Activated CD4-positive, alpha-beta memory T cell treated with anti-CD3 and anti-CD28 coated beads, Interleukin-2, amount 10 ng/mL, durations not matched to agents 7 days and 5 days (primary cell): Measurements from ENCODE around the gene PCNT. TPM values are rescaled to one million over a fixed set of nuclear protein-coding genes. Genes with fewer than 3 reads are reported as not detected.
A peak's percentile ranks its signal among the peaks of the same experiment; 100 is the strongest.
"Not testable (repeated sequence)": the region's sequence is repeated elsewhere in the genome, so short reads cannot be mapped to it uniquely, and the experiment has no call there.

Experiments used
- CTCF ChIA-PET: fragments of 350-600 bp; sonication (Branson Sonifier 250); formaldehyde crosslinking; loops from one replicate; lab custom pipeline; 2021; ENCODE audit warnings: antibody characterized with exemption, inconsistent platforms; lab: Charles Lee
- POLR2A ChIA-PET: fragments of 350-600 bp; sonication (Branson Sonifier 250); formaldehyde crosslinking; loops from one replicate; lab custom pipeline; 2021; ENCODE audit warnings: antibody characterized with exemption; lab: Charles Lee
- DNase-seq: peaks from one replicate; pipeline ENCODE4 v3.0.0-alpha.2; 2020
- H3K27ac Mint-ChIP-seq: one replicate; pipeline ENCODE4 v1.8.0; 2021; ENCODE audit warnings: mild to moderate bottlenecking, mixed read lengths
- H3K27me3 Mint-ChIP-seq: one replicate; pipeline ENCODE4 v1.8.0; 2021; ENCODE audit warnings: mixed read lengths
- H3K36me3 Mint-ChIP-seq: one replicate; pipeline ENCODE4 v1.8.0; 2021; ENCODE audit warnings: low read depth, mixed read lengths
- H3K4me1 Mint-ChIP-seq: one replicate; pipeline ENCODE4 v1.8.0; 2021; ENCODE audit warnings: mixed read lengths
- H3K4me3 Mint-ChIP-seq: one replicate; pipeline ENCODE4 v1.8.0; 2021; ENCODE audit warnings: mild to moderate bottlenecking, mixed read lengths
- H3K9me3 Mint-ChIP-seq: one replicate; pipeline ENCODE4 v1.8.0; 2021; ENCODE audit warnings: mixed read lengths
- total RNA-seq, 2 experiments: library from RNA; stranded (reverse); gene quantifications; one replicate each; pipeline ENCODE4 v1.2.3, GENCODE V29; 2021

The PCNT gene
- total RNA-seq, 2 experiments from 2014 or later = 63.7 to 63.9 TPM

DNA sequence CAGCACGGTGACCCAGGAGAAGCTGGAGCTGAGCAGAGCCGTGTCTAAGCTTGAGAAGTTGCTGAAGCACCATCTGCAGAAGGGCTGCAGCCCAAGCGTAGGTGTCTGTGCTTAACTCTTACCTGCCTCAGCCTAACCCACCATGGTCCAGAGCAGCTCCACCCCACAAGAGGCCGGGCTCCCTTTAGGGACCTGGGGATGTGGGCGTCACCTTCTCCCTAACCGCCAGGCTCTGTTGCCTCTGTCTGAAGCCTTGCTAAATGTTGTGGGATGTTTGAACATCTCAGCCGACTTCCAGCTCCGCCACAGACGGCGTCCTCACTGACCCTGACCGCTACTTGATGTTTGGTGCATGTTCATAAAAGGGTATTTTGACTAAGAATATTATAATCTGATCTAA, 114.3 kb downstream of the PCNT start:
- H3K27ac Mint-ChIP-seq = no peak overlapping the region

DNA sequence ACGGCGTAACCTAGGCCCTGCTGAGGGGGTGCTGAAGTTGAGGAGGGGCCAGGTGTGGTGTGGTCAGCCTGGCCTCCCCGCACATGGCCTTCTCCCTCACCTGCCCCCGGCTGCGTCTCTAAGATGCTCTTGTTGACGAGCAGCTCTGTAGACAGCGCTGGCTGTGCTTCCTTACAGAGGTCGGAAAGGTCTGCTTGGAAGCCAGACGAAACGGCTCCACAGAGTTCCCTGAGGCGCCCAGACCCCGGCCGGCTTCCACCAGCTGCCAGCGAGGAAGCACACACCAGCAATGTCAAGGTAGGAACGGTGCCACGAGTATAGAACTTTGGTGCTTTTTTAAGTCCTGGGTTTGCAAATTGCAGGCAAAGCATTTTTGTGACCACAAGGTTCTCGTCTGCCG, 116.0 kb downstream of the PCNT start:
- POLR2A ChIA-PET = no interaction called here
- peaks cover 4% of the 10 kb centered on the region for H3K4me1 Mint-ChIP-seq

More for the DNA sequence above, 114.3 kb downstream of the PCNT start:
- POLR2A ChIA-PET = no interaction called here
- H3K4me1 Mint-ChIP-seq = peaks cover 4% of the 10 kb centered on the region
- no peaks in the 10 kb centered on the region for H3K27me3 Mint-ChIP-seq
- CTCF ChIA-PET = no interaction called here
- H3K36me3 Mint-ChIP-seq = peaks cover 71% of the 10 kb centered on the region
- H3K9me3 Mint-ChIP-seq = no peaks in the 10 kb centered on the region
- H3K4me3 Mint-ChIP-seq = no peak overlapping the region
- DNase-seq = no peak

DNA sequence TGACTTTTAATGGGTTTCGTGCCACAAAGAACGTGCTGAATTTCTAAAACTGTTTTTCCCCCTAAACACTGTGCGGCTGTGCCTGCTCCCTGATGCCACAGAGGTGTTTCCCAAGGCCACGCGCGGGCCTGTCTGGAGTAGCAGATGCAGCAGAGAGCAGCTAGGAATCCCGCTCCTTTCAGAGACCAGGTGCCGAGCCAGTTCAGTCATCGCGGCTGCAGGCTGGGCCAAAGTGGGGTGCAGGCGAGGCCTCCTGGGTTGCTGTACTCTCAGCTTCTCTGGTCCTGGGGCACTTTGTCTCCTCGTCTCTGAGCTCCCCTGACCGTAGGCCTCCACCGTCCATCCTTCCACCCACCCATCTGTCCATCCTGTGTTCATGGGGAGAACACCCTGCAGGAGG, 117.4 kb downstream of the PCNT start:
- ChIA-PET CTCF (no interaction called here), POLR2A (no interaction called here)
- H3K4me1 Mint-ChIP-seq = peaks cover 4% of the 10 kb centered on the region
- H3K27me3 Mint-ChIP-seq = no peaks in the 10 kb centered on the region
- no peak overlapping the region for H3K4me3 Mint-ChIP-seq
- H3K9me3 Mint-ChIP-seq = no peaks in the 10 kb centered on the region
- DNase-seq = no peak
- no peak overlapping the region for H3K27ac Mint-ChIP-seq
- H3K36me3 Mint-ChIP-seq = peaks cover 70% of the 10 kb centered on the region

More for the DNA sequence above, 116.0 kb downstream of the PCNT start:
- no peak for DNase-seq
- CTCF ChIA-PET = no interaction called here
- no peak overlapping the region for H3K27ac Mint-ChIP-seq
- H3K9me3 Mint-ChIP-seq = no peaks in the 10 kb centered on the region
- peaks cover 71% of the 10 kb centered on the region for H3K36me3 Mint-ChIP-seq
- no peak overlapping the region for H3K4me3 Mint-ChIP-seq
- H3K27me3 Mint-ChIP-seq = no peaks in the 10 kb centered on the region

DNA sequence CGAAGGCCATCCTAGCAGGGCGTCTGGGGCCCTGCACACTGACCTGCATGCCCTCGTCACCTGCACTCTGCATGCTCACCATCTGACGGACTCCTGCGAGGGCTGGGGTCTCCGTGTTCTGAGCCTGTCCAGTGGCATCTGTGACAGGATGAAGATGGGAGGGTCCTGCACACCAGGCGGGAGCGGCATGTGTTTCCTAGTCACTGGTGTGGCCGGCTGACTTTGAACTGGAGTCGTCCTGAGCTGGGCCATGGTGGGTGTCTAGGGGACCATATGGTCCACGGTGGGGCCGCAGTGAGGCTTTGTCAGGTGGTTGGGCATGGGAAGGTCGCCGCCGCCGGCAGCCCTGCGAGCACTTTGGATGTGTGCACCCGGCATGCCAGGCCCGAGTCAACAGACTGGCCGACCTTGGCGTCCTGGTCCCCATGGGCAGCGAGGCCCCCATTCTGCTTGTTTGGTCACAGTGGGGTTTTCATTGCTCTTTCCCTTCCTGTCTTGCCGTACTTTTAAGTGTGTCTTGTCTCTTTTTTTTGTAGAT, 118.1 kb downstream of the PCNT start:
- no peak overlapping the region for H3K4me3 Mint-ChIP-seq
- ChIA-PET CTCF (interaction anchor here (0.7 kb wide), 1 partner anchor 198 kb away, joined by 3 read pairs; no protein-coding TSS in a partner anchor), POLR2A (no interaction called here)
- peaks cover 4% of the 10 kb centered on the region for H3K4me1 Mint-ChIP-seq
- DNase-seq = no peak
- H3K9me3 Mint-ChIP-seq = no peaks in the 10 kb centered on the region
- H3K36me3 Mint-ChIP-seq = peaks cover 66% of the 10 kb centered on the region
- no peak overlapping the region for H3K27ac Mint-ChIP-seq
- H3K27me3 Mint-ChIP-seq = no peaks in the 10 kb centered on the region

DNA sequence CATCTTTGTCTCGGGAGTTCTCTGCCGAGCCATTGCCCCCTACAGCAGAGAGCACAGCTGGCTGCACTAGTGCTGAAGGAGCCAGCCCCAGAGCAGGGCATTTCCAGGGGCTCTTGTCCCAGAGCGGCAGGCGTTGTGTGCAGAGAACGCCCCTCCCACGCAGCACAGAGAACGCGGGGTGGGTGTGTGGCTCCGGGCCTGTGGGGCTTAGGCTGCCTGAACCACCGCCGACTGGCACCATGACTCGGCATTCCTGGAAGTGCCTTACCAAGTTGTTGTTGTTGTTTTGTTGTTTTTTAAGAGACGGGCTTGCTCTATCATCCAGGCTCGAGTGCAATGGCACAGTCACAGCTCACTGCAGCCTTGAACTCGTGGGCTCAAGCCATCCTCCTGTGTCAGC, 119.0 kb downstream of the PCNT start:
- no peak overlapping the region for H3K27ac Mint-ChIP-seq
- H3K36me3 Mint-ChIP-seq = peaks cover 66% of the 10 kb centered on the region
- H3K9me3 Mint-ChIP-seq = no peaks in the 10 kb centered on the region
- no peak overlapping the region for H3K4me3 Mint-ChIP-seq
- POLR2A ChIA-PET = no interaction called here
- no peak for DNase-seq
- CTCF ChIA-PET = no interaction called here
- H3K27me3 Mint-ChIP-seq = no peaks in the 10 kb centered on the region
- H3K4me1 Mint-ChIP-seq = peaks cover 4% of the 10 kb centered on the region

DNA sequence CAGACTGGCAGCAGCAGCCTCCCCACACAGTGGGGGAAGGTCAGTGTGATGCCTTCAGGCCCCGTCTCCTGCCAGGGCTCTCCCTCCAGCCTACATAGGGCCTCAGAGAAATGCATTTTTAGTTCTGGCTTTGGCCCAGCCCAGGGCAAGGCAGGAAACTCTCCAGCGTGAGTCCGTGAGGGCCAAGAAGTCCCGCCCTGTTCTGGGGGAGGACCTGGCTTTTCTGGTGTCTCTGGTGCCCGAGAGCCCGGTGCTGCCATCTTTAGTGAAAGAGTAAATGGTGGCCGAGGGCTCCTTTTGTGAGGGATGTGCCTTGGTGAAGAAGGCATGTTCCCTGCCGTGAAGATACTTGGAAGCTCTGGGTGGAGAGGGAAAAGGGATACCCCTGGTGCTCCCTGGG, 120.0 kb downstream of the PCNT start:
- Mint-ChIP-seq H3K36me3 (peaks cover 70% of the 10 kb centered on the region), H3K27ac (peak overlapping the region; percentile 18)

DNA sequence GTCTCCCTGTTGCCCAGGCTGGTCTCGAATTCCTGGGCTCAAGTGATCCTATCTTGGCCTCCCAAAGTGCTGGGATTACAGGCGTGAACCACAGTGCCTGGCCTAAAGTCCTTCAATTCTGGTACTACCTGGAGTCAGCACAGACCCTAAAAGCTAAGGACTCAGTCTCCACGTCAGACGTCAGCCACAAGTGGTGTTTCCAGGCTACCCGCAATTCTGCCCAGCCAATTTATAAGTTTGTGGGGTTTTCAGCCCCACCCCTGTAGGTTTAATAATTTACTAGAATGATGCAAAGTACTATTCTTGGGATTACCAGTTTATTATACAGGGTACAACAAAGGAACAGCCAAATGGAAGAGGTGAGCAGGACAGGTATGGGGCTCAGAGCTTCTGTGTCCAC, 124.2 kb downstream of the PCNT start:
- no peak overlapping the region for H3K27ac Mint-ChIP-seq

More for the DNA sequence above, 120.0 kb downstream of the PCNT start:
- ChIA-PET POLR2A (interaction anchor here (1.4 kb wide), 1 partner anchor 14 kb away, joined by 5 read pairs; no protein-coding TSS in a partner anchor), CTCF (no interaction called here)
- H3K4me3 Mint-ChIP-seq = no peak overlapping the region
- peaks cover 4% of the 10 kb centered on the region for H3K4me1 Mint-ChIP-seq
- DNase-seq = no peak
- peaks cover 7% of the 10 kb centered on the region for H3K9me3 Mint-ChIP-seq
- H3K27me3 Mint-ChIP-seq = no peaks in the 10 kb centered on the region

DNA sequence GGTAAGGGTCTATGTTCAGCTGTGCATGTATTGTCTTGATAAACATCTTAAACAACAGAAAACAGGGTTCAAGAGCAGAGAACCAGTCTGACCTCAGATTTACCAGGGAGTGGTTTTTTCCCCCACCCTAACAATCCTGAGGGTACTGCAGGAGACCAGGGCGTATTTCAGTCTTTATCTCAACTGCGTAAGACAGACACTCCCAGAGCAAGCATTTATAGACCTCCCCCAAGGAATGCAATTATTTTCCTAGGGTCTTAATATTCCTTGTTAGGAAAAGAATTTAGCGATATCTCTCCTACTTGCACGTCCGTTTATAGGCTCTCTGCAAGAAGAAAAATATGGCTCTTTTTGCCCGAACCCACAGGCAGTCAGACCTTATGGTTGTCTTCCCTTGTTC, 124.9 kb downstream of the PCNT start:
- POLR2A ChIA-PET = interaction anchor here (1.4 kb wide), 1 partner anchor 9 kb away, joined by 5 read pairs; no protein-coding TSS in a partner anchor
- peaks cover 12% of the 10 kb centered on the region for H3K9me3 Mint-ChIP-seq

More for the DNA sequence above, 124.2 kb downstream of the PCNT start:
- ChIA-PET CTCF (no interaction called here), POLR2A (interaction anchor here (1.0 to 1.4 kb wide), 2 partner anchors 8 to 10 kb away, joined by 3 to 7 read pairs; no protein-coding TSS in a partner anchor)
- peaks cover 2% of the 10 kb centered on the region for H3K4me1 Mint-ChIP-seq
- H3K4me3 Mint-ChIP-seq = no peak overlapping the region
- peaks cover 72% of the 10 kb centered on the region for H3K36me3 Mint-ChIP-seq
- H3K9me3 Mint-ChIP-seq = peaks cover 12% of the 10 kb centered on the region
- H3K27me3 Mint-ChIP-seq = no peaks in the 10 kb centered on the region
- no peak for DNase-seq

DNA sequence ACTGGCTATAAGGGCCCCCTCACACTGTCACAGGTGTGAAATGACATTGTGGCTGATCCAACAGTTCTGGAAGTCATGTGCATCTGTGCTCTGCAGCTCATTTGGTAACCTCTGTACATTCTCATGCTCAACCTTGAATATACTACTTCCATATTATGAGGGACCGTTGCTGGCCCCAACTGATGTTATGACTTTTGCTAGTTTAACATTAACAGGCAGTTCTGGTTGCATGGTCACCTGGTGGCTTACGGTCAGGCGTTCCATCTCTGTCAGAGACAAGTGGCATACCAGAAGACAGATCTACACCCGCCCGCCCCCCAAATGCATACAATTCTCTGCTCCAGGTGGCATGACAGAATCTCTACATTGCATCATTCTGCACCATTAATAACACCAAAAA, 128.8 kb downstream of the PCNT start:
- peaks cover 21% of the 10 kb centered on the region for H3K4me1 Mint-ChIP-seq
- DNase-seq = no peak
- CTCF ChIA-PET = no interaction called here
- H3K4me3 Mint-ChIP-seq = no peak overlapping the region
- POLR2A ChIA-PET = no interaction called here
- H3K36me3 Mint-ChIP-seq = peaks cover 77% of the 10 kb centered on the region
- peaks cover 12% of the 10 kb centered on the region for H3K9me3 Mint-ChIP-seq
- H3K27me3 Mint-ChIP-seq = no peaks in the 10 kb centered on the region
- H3K27ac Mint-ChIP-seq = no peak overlapping the region

More for the DNA sequence above, 124.9 kb downstream of the PCNT start:
- peaks cover 70% of the 10 kb centered on the region for H3K36me3 Mint-ChIP-seq
- DNase-seq, H3K4me3 Mint-ChIP-seq, CTCF ChIA-PET, H3K27me3 Mint-ChIP-seq, H3K4me1 Mint-ChIP-seq, H3K27ac Mint-ChIP-seq: not testable (repeated sequence)

DNA sequence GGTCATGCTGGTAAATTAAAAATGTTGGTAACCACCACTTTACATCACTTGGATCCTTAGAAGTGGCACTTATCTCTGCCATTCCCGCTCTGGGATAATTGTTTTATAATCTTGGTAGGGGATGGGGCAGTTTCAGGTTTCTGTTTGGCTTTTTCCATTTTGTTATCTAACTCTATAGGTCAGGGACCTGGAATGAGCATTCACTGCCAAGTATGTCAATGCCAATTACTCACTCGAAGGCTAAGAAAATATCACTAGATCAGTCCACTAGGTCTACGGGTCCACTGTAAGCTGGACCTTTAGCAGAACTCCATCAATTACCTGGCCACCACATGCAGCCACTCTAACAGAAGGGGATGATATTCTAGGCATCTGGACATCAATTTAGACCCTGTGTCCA, 130.2 kb downstream of the PCNT start:
- ChIA-PET CTCF (no interaction called here), POLR2A (no interaction called here)
- H3K27ac Mint-ChIP-seq = no peak overlapping the region
- peaks cover 67% of the 10 kb centered on the region for H3K36me3 Mint-ChIP-seq
- H3K4me1 Mint-ChIP-seq = peaks cover 23% of the 10 kb centered on the region
- no peak overlapping the region for H3K4me3 Mint-ChIP-seq
- peaks cover 5% of the 10 kb centered on the region for H3K9me3 Mint-ChIP-seq
- no peak for DNase-seq
- H3K27me3 Mint-ChIP-seq = no peaks in the 10 kb centered on the region

DNA sequence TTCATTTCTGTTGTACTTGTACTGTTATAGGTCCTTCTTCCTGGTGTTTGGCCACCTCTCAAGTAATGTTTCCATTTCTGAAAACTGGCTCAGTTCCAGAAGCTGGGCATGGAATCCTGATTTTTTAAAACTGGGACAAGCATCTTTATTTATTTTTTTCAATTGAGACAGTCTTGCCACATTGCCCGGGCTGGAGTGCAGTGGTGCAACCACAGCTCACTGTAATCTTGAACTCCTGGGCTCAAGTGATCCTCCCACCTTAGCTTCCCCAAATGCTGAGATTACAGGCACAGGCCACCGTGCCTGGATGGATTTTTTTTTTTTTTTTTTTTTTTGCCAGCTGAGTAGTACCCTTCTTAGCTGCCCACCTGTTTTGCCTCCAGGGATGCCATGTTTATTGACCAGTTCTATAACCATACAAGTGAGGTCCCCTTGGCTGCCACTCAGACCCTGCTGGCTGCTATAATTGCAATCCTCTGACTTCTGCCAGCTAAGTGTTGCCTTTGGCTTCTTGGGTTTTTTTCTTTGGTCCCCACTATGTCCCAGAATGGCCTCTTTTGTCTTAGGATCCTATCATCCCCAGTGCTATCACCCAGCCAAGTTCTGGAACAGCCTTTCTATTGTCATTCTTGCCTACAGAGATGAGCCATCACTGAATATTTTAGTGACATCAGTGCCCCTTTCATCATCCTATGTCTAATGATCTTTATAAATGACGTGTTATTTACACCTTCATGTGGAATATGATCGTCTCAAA, 130.9 kb downstream of the PCNT start:
- peaks cover 63% of the 10 kb centered on the region for H3K36me3 Mint-ChIP-seq
- H3K4me3 Mint-ChIP-seq = no peak overlapping the region
- ChIA-PET CTCF (no interaction called here), POLR2A (interaction anchor here (1.1 to 4.8 kb wide), 2 partner anchors 54 to 181 kb away, joined by 3 to 45 read pairs; partner anchors contain the start of gene PRMT2)
- peaks cover 3% of the 10 kb centered on the region for H3K9me3 Mint-ChIP-seq
- H3K27me3 Mint-ChIP-seq = no peaks in the 10 kb centered on the region
- peaks cover 25% of the 10 kb centered on the region for H3K4me1 Mint-ChIP-seq
- DNase-seq = no peak
- no peak overlapping the region for H3K27ac Mint-ChIP-seq

DNA sequence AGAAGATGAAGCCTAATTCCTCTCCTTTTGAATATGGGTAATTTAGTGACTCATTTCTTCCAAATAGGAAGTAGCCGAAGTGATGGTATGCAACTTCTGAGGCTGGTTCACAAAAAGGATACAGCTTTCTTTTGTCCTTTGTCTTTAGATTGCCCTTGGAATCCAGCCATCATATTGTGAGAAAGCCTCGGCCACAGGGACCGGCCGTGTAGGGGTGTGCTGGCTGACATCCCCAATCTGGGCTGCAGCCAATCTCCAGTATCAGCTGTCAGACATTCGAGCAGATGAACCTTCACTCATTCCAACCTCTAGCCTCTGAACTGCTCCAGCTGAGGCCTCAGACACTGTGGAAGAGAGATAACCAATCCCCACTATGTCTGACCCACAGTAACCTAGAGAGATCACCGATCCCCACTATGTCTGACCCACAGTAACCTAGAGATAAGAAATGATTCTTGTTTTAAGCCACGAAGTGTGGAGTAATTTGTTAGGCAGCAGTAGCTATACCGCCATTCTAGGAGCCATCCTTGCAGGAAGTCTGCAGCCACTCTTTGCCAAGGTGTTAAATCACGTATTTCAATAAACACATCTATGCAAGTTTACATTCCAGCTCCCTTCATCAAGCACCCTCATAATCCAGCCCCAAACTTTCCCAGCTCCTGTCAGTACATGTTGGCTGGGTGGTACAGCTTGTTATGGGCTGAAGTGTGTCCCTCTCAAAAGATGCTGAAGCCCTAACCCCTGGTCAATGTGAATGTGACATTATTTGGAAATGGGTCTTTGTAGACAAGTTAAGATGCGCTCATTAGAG, 131.8 kb downstream of the PCNT start:
- peaks cover 29% of the 10 kb centered on the region for H3K4me1 Mint-ChIP-seq
- H3K36me3 Mint-ChIP-seq = peaks cover 53% of the 10 kb centered on the region
- no peak overlapping the region for H3K27ac Mint-ChIP-seq
- no peak for DNase-seq
- no peaks in the 10 kb centered on the region for H3K9me3 Mint-ChIP-seq
- no peak overlapping the region for H3K4me3 Mint-ChIP-seq
- no peaks in the 10 kb centered on the region for H3K27me3 Mint-ChIP-seq
- CTCF ChIA-PET = interaction anchor here (2.5 kb wide), 1 partner anchor 312 kb away, joined by 9 read pairs; no protein-coding TSS in a partner anchor
- POLR2A ChIA-PET = interaction anchor here (1.1 to 6.9 kb wide), 6 partner anchors 8 to 180 kb away, joined by 3 to 61 read pairs (median 18); partner anchors contain the start of genes C21orf58, PCNT and PRMT2
